SU-DHL-6 (cell line): ENCODE data around the gene EFCAB8.

Experiments used
- EZH2phosphoT487 ChIP-seq: fragments of 200-600 bp; sonication (generic), shearing (Covaris generic); conservative IDR thresholded peaks from 2 replicates; pipeline ENCODE4 v1.6.1; 2018; ENCODE audit warnings: mild to moderate bottlenecking, antibody characterized with exemption, low read length, moderate library complexity, mixed read lengths
- TF ChIP-seq, protein P1 (sequence below): fragments of 200-600 bp; sonication (generic); IDR thresholded peaks from one replicate; pipeline ENCODE4 v1.5.1; 2017; ENCODE audit warnings: antibody characterized with exemption, mild to moderate bottlenecking, low read length, moderate library complexity; ENCODE audit not compliant: insufficient read depth, poor library complexity, severe bottlenecking

DNA sequence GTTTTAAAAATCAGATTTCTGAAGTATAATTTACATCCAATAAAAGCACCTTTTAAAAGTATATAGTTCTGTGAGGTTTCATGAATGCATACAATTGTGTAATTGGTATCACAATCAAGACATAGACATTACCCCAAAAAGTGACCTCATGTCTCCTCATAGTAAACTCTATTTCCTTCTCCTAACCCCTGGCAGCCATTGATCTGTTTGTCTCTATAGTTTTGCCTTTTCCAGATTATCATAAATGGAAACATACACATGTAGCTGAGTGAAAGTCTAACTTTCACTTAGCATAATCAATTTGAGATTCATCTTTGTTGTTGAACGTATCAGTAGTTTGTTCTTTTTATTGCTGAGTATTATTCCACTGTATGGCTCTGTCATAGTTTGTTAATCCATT is 87.9 kb downstream of the EFCAB8 start:
- TF ChIP-seq, protein P1, sequence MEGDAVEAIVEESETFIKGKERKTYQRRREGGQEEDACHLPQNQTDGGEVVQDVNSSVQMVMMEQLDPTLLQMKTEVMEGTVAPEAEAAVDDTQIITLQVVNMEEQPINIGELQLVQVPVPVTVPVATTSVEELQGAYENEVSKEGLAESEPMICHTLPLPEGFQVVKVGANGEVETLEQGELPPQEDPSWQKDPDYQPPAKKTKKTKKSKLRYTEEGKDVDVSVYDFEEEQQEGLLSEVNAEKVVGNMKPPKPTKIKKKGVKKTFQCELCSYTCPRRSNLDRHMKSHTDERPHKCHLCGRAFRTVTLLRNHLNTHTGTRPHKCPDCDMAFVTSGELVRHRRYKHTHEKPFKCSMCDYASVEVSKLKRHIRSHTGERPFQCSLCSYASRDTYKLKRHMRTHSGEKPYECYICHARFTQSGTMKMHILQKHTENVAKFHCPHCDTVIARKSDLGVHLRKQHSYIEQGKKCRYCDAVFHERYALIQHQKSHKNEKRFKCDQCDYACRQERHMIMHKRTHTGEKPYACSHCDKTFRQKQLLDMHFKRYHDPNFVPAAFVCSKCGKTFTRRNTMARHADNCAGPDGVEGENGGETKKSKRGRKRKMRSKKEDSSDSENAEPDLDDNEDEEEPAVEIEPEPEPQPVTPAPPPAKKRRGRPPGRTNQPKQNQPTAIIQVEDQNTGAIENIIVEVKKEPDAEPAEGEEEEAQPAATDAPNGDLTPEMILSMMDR, result no peak
- TF ChIP-seq EZH2phosphoT487, result no peak
